Cortex of kidney (tissue), 1 donor: ENCODE results near the gene OPCML.

Experiments
- DNase-seq: peaks from one replicate; lab custom pipeline; 2025; lab: John Stamatoyannopoulos, UW

OPCML gene

DNA sequence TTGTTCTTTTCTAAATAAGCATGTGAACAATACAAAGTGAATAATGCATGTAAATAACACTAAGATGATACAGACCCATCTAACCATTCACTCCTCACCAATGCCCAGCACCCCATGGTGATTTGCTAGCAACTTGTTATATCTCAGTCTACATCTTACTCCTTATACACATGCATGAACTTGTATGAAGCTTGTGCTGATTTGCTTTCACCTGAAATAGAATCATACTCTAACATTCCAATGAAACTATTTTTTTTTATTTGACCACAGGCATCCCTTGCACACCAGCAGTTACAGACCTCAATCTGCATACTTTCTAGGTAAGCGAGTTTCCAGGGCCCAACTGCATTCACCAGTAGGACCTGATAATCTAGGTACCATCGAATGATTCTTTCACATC lies 873.6 kb downstream of the OPCML start:
- DNase-seq = no peak

DNA sequence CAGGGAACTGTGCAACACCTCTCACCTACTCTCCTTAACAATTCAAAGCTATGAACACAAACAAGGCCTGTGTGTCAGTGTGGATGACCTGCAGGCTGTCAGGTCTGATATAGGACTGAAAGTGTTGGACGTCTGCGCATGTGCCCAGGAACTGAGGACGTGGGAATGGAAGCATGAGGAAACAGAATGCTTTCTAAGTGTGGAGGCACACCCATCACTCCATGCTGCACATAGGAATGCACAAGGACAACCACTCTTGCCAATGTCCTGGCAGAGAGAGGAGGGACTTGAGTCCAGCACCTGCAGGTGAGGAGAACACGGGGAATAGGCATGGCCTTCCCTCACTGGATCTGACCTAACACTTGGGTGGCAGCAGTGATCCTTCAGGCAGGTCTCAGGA lies 874.3 kb downstream of the OPCML start:
- DNase-seq = no peak

DNA sequence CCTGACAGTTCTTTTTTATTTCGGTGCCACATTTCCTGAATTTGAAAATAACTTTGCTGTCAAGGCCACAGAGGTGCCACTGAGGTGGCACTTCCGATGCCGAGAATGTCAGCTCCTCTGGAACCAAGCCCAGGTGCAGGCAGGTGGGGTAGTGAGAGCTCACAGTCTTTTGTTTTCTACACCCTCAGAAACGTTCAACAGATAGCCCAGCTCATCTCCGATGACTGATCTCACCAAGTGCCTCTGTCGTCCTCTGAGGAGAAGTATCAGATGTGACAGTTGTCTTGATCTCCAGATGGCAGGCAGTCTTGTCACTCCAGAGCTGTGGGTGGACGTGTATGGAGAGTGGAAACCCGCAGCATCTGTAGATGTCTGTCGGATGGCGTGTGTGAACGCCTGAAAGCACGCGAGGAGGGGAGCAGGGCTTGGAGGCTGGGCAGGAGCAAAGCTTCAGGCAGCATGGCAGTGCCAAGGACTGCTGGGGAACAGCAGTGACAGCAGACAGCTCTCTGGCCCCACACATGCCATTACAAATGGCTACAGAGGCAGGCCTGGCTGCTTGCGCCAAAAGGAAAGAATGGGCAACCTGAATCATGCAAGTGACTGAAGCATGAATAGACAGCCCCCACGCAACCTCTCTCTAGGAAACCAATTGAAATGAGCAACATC lies 877.0 kb downstream of the OPCML start:
- DNase-seq = no peak

DNA sequence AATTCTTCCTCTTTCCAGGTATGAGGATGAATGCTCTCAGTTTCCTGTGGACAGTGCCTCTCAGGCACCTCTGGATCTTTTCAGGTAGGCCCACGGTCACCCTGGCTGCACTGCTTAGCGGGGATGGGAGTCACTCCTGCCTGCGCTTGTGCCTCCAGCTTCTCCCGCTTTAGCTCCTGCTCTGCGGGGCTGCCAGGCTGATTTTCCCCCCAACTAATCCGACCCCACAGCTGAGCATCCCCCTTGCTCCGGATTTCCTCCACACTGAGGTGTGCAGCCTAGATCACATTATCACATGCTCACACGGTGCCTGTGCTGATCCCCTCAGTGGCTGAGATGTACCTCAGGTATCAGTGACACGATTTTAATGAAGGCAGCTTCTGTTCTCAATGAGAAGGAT lies 879.1 kb downstream of the OPCML start:
- DNase-seq = no peak

DNA sequence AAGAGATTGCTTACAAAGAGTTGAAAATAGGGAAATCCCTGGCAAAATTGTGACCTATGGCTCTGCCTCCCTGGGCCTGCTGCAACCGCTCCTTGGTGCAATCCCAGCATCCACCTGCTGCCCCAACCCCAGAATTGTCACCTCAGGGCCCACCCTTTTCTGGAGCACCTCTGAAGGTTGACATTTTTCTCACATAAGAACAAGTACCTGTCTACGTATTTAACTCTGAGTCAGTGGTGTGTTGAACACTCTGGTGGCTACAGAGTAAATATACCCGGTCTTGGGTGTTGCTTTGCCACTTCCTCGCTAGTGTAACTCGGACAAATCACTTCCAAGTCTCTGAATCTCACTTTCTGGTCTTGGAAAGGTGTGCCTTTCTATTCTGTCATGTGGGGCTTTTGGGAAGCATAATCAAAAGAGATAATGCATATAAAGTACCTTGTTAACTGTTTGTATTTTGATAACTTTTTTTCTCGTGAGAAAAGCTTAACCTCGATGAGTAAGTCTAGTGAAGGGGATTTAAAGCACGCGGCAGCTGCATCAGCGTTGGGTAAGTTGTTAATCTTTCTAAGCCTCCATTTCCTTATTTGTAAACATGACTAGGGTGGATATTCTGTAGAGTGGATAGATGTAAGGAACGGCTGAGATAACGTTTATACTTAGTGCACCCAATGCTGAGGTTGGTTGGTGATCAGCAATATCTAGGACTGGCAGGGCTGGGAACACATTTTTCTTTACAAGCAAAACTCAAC lies 881.2 kb downstream of the OPCML start:
- no peak for DNase-seq

DNA sequence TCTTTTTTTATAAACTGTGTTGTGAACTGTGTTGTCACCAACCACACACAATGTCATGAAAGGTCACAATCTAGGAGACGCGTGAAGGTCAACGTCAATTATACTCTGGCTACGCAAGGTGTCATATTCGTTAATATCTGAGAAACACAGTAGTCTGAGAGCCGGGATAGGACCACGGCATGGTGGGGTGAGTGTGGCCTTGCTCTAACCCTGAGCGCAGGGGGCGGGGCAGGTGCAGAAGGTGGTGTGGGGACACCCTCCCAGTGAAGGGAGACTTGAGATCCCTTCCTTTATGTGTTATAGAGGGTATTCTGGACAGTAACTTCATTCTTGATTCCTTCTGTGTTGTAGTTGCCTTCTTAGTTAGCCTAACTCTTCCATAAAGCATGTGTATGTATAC lies 883.0 kb downstream of the OPCML start:
- no peak for DNase-seq

DNA sequence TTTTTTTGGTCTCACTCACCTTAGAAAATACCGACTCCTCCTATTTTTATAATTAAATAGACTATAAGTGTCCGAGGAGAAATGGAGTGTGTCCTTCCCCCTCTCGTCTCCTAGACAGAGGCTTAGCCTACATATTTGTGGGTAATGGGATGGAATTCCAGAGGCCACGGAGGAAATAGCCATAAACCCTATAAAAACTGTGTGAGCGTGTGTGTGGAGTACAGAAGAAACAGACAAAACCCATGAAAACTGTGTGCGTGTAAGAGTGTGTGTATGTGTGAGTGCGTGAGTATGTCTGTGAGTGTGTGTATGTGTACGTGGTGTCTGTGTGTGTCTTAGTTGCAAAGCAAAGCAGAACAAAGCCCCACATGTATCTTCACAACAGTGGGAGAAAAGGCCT lies 883.5 kb downstream of the OPCML start:
- DNase-seq = no peak

DNA sequence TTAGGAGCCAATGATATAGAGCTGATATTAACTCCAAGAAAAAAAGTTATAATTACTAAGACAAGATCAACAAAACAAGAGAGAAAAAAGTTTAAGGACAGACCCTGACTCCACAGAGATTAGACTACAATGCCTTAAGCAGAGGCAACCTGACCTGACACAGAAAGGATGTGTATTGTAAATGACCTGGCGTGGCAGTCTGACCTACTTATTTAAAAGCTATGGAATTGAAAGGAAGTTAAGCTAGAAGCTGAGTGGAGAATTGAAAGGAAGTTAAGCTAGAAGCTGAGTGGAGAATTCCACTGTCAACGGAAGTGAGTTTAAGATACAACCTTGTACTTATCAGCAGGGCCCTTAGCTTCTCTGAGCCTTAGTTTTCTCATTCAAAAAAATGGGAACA lies 885.4 kb downstream of the OPCML start:
- DNase-seq = no peak

DNA sequence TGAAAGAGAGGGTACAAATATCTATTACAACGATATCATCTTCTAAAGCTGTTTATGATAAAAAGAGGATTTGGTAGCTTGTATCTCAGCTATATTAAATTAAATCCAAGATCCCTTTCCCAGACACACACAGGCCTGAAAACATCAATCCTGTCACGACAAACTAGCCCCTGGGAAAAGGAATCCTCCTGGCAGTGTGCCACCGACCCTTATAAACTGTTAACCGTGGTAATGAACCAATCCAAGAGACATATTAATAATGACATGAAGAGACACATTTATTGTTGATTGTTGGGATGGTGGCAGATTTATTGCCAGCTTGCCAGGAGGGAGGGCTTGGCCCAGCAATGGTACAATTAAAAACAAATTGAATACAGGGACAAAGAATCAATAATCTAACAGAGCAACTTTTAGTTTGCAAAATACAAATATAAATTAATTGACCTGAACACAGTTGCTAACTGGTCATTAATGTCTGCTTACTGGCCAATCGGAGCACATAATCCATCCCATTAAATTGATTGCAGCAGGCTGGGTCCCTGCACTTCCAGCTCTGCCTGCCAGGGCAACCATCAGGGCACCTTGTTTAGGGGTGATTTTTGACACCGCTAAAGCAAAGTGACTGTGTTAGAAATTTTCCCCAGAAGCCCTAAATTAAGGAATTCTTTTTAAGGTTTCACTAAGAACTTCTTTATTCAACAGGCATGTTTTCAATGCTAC lies 887.6 kb downstream of the OPCML start:
- DNase-seq = no peak

DNA sequence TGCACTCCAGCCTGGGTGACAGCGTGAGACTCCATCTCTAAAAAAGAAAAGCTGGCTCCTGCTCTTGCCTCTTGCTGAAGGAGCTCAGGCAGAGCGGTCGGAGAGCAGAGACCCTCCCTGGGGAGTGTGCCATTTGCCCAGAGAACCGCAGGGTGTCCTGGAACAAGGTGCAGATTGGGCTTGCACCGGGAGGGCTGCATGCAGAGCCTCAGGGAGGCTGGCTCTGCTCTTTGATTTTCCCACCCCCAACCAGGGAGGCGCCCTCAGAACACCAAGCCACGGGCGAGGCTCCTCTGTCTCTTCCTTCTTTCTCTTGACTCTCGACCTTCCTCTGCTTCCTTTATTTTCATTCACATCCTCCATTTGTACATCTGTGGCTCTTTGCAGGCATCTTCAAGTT lies 889.1 kb downstream of the OPCML start:
- DNase-seq = no peak

DNA sequence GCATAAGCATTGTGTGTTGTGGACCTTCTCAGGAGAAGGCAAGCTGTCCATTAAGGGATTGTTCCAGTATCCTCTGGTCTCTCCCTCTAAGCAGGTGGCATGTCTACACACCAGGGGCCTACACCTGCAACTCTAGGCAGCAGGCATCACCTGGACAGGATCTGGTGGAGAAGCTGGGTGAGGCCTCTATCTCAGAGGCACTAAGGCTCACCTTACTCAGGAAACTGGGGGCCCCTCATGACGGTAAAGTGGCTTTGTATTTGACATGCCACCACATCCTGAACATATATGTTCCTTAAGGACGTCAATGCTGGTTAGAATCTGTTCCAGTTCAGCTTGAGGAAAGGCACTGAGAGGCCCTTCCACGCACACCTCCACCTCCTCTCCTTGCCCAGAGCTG lies 891.3 kb downstream of the OPCML start:
- DNase-seq = no peak

DNA sequence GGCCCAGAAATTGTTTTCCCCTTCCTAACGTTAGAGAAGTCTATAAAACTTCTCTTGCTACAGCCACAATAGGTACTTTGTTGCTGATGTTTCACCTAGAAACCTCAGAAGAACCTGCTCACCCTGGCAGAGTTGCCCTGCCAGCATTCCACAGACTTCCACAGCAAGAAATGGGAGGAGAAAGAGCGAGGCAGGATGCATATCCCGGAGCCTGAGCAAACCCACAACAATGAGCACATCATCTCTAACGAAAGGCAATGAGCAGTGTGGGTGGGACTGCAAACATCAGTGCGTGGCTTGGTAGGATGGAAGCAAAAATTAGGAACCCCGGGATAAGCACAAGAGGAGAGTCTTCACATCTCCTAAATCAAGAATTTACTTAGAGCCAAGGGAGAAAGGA lies 892.3 kb downstream of the OPCML start:
- DNase-seq = no peak

DNA sequence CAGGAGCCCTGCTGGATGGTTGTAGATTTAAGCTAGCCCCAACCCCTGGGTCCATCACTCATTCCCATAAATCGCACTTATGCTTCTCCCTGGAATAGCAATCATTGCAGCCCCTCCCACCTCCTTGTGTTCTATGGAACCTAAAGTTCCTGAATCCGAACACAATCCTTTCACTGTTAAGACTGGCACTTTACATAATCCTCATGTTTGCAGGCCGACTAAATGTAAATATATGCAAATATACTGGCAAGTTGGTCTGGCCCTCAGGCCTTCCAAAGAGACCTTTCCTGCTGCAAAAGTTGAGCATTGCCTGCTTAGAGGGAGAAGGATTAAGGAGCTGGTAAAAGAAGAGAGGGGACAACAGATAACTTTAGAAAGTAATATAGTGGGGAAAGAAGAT lies 892.9 kb downstream of the OPCML start:
- DNase-seq = no peak

DNA sequence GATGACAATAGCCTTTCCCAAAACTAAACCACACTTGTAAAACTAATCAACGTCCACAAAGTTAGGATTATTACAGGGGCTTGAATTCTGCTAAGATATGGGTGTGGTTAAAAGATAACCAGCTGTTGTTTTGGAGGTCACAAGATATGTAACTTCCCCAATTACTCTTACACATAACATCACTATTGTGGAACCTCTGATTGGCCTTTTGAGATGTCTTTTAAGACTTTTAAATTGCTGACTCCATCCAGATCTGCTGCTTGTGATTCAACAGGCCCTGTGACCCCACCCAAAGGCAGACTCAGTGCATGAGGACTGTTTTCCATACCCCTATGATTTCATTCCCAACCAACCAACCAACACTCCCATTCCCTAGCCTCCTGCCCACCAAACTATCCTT lies 893.9 kb downstream of the OPCML start:
- no peak for DNase-seq

DNA sequence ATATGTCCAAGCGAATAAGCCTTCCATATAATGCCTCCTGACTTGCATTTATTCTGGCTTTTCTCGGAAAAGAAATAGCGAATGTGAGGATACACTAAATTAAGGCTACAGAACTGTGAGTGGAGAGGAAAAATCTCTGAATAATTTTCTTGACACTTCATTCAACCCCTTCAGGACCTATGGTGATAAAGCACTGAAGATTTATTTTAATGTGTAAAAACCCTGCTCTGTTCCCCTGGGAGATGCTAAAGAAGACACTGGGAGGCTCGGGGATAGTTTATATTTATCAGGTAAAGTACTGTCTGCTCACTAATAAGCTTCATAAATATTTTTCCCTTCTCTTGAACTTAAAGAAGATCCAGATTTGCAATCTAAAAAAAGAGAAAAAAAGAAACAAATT lies 895.8 kb downstream of the OPCML start:
- DNase-seq = no peak

DNA sequence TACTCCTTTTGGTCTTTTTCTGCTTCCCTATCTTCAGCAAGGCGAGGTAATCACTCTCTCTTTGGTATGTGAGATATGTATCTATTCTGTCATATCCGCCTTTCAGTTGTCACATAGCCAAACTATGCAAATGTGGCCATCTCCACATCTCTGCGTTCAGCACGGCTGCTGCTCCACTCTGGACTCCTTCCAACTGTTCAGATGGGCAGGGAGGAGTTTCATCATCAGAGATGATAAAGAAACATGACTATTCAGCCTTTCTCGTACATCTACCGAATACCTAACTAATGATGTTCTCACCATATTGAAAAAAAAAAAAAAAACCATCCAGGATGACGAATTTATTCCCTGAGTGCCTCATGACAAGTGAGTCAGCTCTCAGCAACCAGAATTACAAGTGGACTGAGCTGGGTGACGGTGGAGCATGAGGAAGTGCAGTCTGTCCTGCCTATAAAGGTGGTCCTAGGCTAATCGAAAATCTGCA lies 899.6 kb downstream of the OPCML start:
- no peak for DNase-seq

DNA sequence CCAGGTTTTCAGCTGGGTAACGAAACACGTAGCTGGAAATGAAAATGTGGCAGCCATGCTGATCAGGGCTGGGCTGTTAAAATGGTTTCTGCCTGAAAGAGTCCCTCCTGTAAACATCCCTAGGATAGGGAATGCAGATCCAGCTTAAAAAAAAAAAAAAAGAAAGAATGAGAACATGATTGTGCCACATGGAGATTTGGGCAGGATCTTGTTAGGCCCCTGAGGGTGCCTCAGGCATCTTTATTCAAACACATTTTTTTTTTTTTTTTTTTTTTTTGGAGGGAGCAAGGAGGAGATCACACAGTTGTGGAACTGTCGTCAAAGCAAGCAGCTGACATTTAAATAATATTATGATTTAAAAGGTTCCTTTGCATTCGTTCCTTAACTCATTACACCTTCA lies 900.3 kb downstream of the OPCML start:
- DNase-seq = no peak

DNA sequence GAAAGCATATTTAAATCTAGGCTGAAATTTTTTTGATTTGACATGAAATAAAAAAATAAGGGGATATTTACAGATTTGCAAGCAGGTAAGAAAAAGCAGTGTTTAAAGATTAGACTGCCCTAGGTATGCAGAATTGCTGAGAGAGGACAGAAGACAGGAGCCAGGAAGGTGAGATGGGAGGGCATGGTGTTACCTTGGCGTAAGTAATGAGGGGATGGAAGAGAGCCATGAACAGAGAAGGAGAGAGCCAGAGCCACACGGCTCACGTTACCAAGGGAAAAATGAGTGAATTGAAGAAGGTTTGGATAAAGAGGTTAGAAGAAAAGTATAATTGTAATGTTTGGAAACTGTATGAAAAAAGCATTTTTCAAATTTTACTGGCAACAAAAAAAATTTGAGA lies 904.3 kb downstream of the OPCML start:
- no peak for DNase-seq

DNA sequence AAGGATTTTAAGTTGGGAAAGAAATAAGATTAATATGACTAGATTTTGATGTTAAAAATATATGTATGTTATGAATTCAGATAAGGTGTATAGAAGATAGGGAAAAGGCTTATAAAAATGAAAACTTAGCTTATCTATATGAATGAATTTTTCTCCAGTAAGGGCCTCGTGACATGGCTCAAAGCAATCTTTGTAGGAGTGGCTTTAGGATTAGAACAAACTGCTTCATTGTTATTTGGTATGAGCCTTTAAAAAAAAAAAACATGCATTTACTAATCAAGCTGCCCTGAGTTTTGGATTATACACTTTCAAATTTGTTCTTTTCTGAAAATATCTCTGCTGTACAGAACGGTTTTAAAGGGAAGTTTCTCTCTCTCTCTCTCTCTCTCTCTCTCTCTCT lies 905.9 kb downstream of the OPCML start:
- no peak for DNase-seq

DNA sequence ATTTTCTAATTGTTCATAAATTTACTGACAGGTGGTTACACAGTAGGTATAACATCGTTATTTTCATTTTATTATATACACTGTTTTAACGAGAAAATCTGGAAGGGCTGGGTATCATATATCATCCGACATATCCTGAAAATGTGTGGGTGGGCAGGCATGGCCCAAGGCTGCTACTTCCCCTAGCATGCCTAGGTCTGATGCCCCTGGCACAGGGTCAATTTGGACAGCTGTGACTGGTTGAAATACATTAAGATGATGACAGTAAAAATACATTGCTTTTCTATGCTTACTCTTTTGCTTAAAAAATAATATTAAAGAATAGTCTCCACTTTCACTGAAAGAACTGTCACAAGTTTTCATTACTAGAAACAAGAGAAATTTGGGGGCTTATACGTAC lies 908.8 kb downstream of the OPCML start:
- DNase-seq = no peak

DNA sequence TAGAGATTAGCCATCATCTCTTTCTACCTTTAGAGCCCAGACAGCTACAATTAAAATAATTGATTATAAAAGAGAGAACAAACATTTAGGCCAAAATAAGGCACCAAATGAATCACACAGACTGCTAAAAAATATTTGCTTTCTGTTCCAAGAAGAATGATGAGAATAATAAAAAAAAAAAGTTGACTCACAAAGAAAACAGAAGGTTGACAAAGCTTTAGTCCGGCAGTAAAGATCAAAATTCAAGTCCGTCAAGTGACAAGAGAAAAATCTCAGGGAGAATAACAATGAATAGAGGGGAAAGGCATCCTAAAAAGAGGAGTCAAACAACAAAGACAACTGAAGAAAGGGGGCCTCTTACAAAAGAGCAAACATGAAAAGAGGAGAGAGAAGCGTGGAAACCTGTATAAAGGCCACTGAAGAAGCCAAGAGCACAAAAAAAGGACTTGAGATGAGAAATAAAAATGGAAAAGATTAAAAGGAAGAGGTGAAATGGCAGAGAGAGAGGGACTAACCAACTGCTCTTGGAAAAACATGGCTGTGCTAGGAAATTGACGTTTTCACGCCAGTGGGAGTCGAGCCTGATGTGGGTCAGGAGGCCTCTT lies 910.2 kb downstream of the OPCML start:
- no peak for DNase-seq

DNA sequence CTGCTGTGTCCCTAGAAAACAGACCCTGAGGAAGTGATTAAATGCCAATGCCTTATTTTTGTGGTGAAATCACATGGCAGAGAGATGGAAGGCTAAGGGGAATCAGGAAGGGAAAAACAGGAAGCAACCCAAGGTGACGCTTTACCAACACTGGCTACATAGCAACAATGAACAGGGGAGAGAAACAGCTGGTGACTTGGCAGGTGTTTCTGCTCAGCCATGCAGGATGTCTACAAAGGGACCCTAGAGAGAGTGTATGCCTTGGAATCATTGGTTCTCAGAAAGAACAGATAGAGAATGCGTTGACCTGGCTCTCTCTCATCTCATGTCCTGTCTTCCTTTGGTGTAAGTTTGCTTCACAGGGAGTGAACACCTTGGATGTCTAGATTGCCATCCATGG lies 911.9 kb downstream of the OPCML start:
- DNase-seq = no peak

DNA sequence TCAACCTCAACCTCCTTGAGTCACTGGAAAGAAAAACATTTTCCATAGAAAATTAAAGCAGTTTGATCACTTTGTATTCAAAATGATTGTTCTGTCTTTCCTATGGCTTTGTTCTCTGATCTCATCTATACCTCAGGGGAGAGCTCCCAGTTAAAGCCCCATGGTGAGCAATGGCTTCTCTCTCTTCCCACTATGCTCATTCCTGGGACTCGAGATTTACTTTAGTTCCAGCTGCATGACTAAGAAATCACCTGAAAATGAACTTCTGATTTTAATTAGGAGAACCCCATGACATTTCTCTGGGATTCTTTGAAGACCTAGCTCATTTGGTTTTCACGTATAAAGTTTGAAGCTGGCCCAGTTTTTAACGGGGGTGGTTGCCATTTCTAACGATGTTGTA lies 921.5 kb downstream of the OPCML start:
- DNase-seq = no peak
